ENCODE measurements around the gene IRX4. TPM values are rescaled to one million over a fixed set of nuclear protein-coding genes. Genes with fewer than 3 reads are reported as not detected.

IRX4 gene
- total and polyA plus RNA-seq, 4 donors: not detected

DNA sequence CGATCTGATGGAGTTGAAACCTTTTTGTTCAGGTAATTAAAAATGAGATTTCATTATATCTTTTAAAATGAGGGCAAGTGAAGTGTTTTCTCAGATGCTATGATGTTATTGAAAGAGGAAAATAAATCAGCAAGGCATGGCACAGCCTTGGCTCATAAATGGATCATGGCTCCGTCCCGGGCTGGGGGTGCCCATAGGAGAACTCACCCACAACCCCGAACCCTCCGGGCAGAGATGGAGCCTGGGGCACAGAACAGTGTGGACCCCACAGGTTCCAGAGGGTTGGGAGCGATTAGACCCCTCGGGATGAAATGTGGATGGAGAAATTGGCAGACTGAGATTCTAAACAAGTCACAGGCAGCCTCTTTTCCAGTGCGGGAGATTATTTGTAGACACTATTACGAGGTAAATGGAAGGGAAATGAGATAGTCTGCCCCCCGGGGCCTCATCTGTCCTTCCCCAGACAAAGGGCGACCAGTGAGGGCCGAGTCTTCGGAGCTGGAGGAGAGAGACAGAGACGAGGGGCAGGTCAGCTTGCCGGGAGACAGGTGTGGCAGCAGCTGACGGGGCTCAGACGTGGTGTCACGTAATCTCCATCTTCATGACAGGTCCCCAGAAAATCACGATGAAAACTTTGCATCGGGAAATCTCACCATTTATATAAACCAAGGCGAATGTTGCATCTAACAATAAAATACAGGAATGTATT is 47.9 kb downstream of the IRX4 start (continued):
- TF ChIP-seq REST (IDR thresholded peaks at IDR 0.05) (no peak), GABPA (IDR thresholded peaks at IDR 0.05 in 1 of 2, conservative IDR thresholded peaks at IDR 0.05 in 1 of 2) (no peak), RAD21 (IDR thresholded peaks at IDR 0.05) (no peak)

GRCh38 chr5:1834022-1834551 is 48.6 kb downstream of the IRX4 start:
- Histone ChIP-seq H3K27me3 (ENCODE audit: control insufficient read depth in 4 of 4, insufficient read depth in 4 of 4, low read length in 3 of 4) (no peaks in the 10 kb centered on the region), H3K27ac (ENCODE audit: low read depth in 1 of 2, low read length in 2 of 2) (no peak overlapping the region), H3K36me3 (ENCODE audit: control insufficient read depth in 4 of 4, insufficient read depth in 3 of 4, low read depth in 1 of 4, low read length in 3 of 4) (no peaks in the 10 kb centered on the region), H3K9ac (ENCODE audit: low read depth in 1 of 2, low read length in 2 of 2) (no peak overlapping the region), H3K9me3 (ENCODE audit: control insufficient read depth in 4 of 4, low read length in 3 of 4) (no peaks in the 10 kb centered on the region), H3K4me1 (ENCODE audit: control insufficient read depth in 4 of 4, insufficient read depth in 4 of 4, low read length in 3 of 4) (no peaks in the 10 kb centered on the region), H3K4me3 (ENCODE audit: low read depth in 1 of 3, low read length in 3 of 3) (no peak overlapping the region)
- 81% methylated on average over 22 of the region's 22 CpGs for WGBS
- no peak for DNase-seq (ENCODE audit: low spot score)
- TF ChIP-seq, protein P1, sequence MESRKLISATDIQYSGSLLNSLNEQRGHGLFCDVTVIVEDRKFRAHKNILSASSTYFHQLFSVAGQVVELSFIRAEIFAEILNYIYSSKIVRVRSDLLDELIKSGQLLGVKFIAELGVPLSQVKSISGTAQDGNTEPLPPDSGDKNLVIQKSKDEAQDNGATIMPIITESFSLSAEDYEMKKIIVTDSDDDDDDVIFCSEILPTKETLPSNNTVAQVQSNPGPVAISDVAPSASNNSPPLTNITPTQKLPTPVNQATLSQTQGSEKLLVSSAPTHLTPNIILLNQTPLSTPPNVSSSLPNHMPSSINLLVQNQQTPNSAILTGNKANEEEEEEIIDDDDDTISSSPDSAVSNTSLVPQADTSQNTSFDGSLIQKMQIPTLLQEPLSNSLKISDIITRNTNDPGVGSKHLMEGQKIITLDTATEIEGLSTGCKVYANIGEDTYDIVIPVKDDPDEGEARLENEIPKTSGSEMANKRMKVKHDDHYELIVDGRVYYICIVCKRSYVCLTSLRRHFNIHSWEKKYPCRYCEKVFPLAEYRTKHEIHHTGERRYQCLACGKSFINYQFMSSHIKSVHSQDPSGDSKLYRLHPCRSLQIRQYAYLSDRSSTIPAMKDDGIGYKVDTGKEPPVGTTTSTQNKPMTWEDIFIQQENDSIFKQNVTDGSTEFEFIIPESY (IDR thresholded peaks at IDR 0.05): no peak
- TF ChIP-seq FOXA2 (IDR thresholded peaks at IDR 0.05) (no peak), RXRA (IDR thresholded peaks at IDR 0.05) (no peak), GABPA (IDR thresholded peaks at IDR 0.05 in 1 of 2, conservative IDR thresholded peaks at IDR 0.05 in 1 of 2) (no peak), TAF1 (conservative IDR thresholded peaks at IDR 0.05) (no peak), JUND (IDR thresholded peaks at IDR 0.05) (no peak), RAD21 (IDR thresholded peaks at IDR 0.05) (no peak), HNF4A (conservative IDR thresholded peaks at IDR 0.05) (no peak), MAX (IDR thresholded peaks at IDR 0.05) (no peak), EGR1 (IDR thresholded peaks at IDR 0.05; ENCODE audit: low read depth in 2 of 2) (no peak), HNF4G (IDR thresholded peaks at IDR 0.05) (no peak), CTCF (IDR thresholded peaks at IDR 0.05; ENCODE audit: low read depth, low read length, missing input control) (no peak), YY1 (IDR thresholded peaks at IDR 0.05) (no peak)
- TF ChIP-seq, protein P2, sequence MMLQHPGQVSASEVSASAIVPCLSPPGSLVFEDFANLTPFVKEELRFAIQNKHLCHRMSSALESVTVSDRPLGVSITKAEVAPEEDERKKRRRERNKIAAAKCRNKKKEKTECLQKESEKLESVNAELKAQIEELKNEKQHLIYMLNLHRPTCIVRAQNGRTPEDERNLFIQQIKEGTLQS (IDR thresholded peaks at IDR 0.05): no peak
